Measurements from ENCODE around the gene BAHCC1.

Gene BAHCC1

DNA sequence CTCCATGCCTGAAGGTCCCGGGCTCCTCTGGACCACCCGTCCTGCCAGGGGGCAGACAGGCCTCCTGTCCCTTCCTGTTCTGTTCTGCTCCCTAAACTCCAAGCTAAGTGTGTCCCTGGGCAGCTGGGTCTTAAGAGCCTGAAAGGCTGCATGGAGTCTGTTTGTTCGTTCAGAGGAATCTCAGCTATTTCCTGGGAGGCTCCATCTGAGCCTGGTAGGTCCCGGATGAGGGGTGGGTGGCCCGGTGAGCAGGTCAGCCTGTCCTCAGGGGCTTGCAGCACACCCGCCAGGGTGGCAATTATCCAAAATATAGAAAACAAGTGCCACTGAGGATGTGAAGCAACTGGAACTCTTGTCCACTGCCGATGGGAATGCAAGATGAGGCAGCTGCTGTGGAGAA is 104.8 kb downstream of the BAHCC1 start:
- no peak for DNase-seq

DNA sequence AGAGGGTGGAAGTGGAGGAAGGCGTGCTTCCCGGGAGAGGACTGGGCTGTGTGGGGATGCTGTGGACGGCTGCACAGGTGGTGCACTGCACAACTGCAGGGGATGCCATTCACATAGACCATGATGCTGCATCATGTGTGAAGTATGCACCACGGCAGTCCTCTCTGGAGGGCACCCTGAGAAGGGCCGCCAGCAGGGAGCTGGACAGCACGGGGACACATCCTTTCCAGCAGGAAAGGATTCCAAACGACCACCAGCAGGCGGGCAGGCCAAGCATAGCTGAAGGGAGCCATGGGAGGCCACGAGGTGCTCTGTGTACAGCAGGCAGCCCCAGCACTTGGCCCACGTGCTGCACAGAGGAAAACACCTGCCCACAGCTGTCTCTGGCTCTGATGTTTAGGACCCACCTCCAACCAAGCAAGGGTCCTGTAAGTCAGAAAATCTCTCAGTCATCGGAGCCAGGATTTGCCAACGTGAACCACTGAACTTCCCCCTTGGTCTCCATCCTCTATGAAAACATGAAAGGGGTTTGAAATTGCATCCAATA is 107.3 kb downstream of the BAHCC1 start:
- no peak for DNase-seq

DNA sequence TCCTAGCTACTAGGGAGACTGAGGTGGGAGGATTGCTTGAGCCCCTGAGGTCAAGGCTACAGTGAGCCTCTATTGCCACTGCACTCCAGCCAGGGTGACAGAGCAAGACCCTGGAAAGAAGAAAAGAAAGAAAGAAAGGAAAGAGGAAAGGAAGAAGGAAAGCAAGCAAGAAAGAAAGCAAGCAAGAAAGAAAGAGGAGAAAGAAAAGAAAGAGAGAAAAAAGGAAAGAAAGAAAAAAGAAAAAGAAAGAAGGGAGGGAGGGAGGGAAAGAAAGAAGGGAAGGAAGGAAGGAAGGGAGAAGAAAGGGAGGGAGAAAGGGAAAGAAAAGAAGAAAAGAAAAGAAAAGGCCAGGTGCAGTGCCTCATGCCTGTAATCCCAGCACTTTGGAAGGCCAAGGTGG is 108.4 kb downstream of the BAHCC1 start:
- no peak for DNase-seq

DNA sequence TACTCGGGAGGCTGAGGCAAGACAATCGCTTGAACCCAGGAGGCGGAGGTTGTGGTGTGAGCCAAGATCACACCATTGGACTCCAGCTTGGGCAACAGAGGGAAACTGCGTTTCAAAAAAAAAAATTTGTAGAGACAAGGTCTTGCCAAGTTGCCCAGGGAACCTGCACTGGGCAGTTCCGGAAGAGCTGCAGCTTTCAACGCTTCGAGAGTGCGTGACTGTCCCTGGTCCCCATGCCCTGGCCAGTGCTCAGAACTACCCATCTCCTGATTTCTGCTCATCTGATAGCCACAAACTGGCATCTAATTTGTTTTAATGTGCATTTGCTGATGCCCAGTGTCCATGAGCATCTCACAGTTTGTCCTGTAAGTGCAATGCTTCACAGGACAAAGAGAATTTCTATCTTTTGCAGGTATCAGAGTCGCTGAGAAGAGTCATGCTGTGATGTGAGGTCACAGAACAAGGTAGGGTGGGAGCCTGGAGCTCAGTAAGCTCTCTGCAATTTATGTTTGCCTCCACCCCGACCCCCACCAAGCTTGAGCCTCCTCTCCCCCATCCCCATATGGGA is 113.5 kb downstream of the BAHCC1 start:
- no peak for DNase-seq

DNA sequence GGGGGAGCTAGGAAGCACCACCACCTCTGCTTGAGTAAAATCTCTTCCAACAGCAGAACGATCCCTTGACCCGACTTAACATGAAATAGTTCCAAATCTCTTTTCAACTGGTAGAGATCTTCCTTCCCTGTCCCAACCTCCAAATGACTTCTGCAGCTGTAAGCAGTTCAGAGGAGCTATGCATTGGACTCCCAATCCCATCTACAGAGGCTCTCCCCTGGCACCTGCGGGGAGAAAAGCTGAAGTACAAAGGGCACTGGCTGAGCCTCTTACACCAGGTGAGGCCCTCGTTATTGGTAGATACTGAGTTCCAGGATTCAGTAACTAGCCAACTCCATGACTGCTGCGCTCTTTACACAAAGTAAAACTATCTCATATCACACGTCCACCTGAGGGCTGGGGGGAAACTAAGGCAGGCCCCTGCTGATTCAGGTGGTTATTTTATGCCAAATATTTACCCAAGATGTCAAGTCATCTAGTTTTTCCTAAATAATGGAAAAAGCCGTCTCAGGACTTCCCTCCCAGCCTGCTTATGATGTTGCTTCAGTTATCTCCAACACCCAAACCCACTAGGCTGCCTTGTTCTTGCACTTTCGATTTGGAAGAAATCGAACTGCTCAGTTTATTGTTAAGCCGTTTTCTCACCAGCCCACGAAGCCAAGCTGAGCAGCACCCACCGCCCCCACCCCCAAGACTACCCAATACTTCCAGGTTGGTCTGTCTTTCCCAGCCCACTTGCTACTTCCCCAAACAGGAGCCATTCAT is 114.1 kb downstream of the BAHCC1 start:
- peak; percentile 48 for DNase-seq

DNA sequence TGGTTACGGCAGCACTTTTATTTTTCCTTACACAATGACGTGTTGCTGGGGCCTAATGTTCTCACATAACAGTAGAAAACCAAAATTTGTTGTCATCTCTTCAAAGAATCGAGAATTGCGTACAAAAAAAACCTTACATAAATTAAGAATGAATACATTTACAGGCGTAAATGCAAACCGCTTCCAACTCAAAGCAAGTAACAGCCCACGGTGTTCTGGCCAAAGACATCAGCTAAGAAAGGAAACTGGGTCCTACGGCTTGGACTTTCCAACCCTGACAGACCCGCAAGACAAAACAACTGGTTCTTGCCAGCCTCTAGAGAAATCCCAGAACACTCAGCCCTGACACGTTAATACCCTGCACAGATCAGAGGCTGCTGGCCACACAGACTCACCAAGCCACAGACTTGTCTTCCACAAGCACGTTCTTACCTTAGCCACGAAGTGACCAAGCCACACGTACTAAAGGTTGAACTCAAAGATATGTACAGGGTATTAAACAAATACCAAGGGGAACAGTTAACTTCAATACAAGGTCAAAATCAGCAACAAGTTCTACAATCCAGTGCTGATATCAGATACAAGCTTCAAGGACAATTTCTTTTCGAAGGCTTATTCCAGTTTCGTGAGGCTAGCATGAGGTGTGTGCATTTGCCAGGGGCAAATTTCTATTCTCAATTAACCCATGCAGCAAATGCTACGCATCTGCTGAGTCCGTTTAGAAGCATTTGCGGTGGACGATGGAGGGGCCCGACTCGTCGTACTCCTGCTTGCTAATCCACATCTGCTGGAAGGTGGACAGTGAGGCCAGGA is 114.9 kb downstream of the BAHCC1 start:
- DNase-seq = peak; percentile 25

DNA sequence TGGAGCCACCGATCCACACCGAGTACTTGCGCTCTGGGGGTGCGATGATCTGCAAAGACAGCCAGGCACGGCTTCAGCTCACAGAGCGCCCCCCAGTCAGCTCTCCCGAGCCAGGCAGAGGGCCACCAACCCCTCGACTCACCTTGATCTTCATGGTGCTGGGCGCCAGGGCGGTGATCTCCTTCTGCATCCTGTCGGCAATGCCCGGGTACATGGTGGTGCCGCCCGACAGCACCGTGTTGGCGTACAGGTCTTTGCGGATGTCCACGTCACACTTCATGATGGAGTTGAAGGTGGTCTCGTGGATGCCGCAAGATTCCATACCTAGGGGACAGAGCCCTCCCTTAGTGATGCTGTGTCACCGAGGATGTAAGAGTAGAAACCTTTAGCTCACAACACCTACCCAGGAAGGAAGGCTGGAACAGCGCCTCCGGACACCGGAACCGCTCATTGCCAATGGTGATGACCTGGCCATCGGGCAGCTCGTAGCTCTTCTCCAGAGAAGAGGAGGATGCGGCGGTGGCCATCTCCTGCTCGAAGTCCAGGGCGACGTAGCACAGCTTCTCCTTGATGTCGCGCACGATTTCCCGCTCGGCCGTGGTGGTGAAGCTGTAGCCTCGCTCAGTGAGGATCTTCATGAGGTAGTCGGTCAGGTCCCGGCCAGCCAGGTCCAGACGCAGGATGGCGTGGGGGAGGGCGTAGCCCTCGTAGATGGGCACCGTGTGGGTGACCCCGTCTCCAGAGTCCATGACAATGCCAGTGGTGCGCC is 115.7 kb downstream of the BAHCC1 start:
- DNase-seq = peak; percentile 29

DNA sequence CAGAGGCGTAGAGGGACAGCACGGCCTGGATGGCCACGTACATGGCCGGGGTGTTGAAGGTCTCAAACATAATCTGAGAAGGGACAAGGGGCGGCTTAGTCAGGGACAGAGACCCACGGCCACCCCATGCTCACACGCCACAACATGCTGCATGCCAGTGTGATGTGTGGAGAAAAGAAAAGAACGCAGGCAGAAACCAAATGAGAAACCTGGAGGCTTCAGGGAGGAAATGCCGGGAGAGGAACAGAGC is 116.2 kb downstream of the BAHCC1 start:
- DNase-seq = no peak

DNA sequence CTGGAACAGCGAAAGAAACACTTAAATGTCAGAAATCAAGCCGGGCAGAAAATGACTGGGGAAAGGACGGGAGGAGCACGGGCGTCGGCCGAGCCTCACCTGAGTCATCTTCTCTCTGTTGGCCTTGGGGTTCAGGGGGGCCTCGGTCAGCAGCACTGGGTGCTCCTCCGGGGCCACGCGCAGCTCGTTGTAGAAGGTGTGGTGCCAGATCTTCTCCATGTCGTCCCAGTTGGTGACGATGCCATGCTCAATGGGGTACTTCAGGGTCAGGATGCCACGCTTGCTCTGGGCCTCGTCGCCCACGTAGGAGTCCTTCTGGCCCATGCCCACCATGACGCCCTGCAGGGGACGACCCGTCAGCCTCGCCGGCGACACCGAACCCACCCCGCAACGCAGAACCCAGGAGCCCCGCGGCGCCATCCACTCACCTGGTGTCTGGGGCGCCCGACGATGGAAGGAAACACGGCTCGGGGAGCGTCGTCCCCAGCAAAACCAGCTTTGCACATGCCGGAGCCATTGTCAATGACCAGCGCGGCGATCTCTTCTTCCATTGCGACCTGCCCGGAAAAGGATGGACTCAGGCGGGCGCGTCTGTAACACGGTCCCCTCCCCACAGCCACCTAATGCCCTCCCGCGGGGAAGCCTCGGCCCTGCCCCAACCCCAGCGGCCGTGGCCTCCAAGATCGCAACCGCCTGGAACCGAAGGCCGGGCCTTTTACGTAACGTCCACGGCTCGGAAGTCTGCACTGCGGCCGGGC is 116.7 kb downstream of the BAHCC1 start:
- DNase-seq = peak; percentile 47

DNA sequence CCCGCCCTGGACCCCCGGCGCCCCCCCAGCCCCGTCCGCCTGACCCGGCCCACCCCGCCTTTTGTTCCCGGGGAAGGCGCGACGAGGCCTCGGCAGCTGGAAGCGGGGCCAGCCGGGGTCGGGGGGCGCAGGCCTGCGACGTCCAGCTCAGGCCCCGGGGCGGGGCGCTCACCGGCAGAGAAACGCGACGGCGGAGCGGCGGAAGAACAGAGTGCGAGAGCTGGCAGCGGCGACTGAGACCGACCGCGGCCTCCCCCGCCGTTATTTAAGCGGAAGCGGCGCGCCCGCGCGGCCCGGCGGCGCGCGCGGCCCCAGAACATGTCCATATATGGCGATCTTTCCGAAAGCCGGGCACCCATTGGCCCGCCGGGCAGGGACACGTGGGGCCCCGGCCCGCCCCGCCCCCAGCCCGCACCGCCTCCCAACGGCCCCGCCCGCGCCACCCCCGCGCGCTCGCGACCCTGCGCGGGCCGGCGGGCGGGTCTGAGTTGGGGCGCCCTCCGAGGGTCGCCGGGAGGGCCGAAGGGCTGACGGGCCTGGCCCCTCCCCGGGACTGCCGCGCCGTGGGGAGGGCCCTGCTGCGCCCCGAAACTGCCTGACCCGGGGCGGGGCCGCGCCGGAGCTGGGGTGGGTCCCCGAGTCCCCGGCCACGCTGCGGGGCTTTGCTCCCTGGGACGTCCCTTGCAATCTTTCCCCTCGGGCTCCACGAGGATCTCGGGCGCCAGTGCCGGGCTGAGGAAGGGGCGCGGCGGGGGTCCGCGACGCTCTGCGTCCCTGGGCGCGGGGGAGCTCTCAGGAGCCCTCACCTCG is 117.5 kb downstream of the BAHCC1 start, which contains the start of gene ACTG1:
Gene ACTG1 (minus strand): TSS at position 238 of the 810 bp plus-strand sequence. CDS start 445 bp downstream, outside the sequence.
- DNase-seq = peak; percentile 90

DNA sequence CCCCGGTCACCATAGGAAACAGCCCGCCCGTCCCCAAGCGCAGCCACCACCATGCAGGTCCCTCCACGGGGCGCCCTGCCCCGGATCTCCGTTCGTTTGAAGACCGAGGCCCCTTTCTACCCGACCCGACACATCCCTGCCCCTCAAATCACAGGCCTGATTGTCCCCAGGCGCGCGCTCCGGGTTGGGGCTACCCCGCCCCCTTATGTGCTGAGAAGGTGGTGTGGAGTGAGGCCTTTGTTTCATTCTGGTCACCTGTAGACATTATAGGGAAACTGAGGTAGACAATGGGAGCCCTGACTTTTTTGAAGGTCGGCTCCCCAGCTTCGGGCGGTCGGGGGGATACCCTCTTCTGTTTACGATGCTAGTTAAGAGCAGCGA is 118.1 kb downstream of the BAHCC1 start:
- peak; percentile 66 for DNase-seq

DNA sequence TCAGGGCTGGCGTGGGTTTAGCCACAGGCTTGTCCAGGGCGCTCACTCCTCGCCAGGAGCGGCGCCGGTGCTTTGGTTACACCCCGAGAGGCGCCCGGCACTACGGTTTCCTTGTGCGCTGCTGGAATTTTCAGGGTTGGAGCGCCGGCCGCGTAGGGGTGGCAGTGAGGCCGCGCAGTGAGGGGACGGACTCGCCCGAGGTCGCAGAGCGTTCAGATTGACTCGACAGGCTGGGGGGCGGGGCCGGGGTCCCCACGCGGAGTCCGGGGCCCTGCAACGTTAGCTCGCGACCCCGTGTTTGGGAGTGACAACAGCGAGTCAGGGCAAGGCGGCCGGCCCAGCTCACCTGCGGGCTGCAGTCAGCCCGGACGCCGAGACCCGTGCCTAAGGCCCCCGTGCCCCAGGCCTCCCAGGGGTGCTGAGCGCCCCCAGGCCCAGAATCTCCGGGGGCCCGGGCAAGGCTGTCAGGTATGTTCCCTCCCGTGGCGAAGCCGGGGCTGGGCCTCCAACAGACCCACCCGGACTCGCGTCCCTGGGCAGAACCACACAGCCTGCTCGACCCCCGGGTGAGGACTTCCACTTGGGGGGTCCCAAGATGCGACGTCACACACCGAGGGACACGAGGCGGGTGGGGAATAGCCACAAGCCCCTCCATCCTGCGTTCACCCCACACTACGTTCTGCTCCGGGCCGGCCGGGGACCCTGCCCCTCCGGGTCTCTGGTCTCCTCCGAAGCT is 118.7 kb downstream of the BAHCC1 start:
- peak; percentile 43 for DNase-seq

DNA sequence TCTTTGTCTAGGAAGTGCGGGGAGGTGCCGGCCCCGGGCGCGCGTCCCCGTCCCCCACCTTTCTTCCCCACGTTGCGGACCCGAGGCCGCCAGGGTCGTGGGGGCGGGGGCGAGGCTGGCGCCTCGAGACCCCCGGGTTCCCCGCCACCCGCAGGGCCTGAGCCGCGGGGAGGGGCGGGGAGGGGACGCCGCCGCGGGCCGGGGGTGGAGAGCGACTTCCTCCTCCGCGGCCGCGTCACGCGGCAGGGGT is 119.2 kb downstream of the BAHCC1 start:
- no peak for DNase-seq

DNA sequence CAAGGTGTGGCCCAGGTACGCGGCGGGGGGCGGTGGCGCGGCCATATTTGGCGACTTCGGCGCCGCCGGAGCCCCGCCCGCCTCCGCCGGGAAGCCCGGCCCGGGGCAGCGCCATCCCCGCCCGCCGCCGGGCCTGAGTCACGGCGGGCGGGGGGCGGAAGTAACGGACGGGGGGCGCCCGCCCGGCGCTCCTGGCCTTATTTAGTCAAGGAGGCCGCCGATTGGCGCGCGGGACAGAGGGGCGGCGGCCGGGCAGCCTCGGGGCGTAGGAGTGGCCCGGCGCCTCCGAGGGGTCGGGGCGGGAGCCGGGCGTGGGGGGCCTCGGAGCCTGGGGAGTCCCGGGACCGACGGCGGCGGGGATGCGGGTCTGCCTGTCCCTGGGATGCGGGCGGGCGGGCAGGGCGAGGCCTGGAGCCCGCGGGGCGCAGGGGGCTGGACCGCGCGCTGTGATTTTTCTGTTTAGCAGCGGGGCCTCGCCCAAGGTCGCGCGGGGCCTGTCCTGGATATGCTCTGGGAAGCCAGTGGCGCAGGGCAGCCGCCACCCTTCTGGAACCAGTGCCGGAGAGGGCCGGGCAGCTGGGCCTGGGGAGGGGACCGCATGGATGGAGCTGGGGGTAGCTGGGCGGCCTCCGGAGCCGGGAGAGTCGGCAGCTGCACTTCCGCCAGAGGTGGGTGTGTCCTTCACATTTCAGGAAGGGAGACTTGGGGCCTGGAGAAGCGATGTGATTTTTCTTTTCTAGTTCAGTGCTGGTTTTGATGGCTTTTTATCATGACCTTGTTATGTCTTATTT is 119.7 kb downstream of the BAHCC1 start:
- DNase-seq = peak; percentile 66

DNA sequence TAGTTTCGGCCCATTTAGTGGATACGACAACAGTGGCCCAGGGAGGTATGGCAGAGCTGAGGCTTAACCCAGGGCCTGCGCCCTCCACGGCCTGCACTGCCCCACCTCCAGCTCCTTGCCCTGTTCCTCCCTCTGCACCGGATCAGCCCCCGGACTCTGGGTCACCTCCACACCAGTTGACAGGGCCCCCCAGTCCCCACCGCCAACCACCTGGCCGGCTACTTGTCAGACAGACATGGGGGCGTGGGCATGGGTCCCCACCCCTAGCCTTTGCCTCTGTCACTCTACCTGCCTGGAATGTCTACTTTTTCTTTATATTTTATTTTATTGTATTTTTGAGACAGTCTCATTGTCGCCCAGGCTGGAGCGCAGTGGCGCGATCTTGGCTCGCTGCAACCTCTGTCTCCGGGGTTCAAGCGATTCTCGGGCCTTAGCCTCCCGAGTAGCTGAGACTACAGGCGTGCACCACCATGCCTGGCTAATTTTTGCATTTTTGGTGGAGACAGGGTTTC is 120.3 kb downstream of the BAHCC1 start:
- no peak for DNase-seq
